Urinary bladder (tissue), 4 donors: ENCODE results near the gene SGMS2. TPM values are rescaled to one million over a fixed set of nuclear protein-coding genes. Genes with fewer than 3 reads are reported as not detected.

Experiments
- DNase-seq: peaks from one replicate; pipeline ENCODE4 v3.0.0-alpha.2; 2015; ENCODE audit errors: extremely low spot score
- H3K27ac ChIP-seq: one replicate; pipeline ENCODE4 v1.5.1; 2013; ENCODE audit warnings: low read depth, mild to moderate bottlenecking, moderate library complexity
- H3K36me3 ChIP-seq: one replicate; pipeline ENCODE4 v1.6.1; 2013; ENCODE audit warnings: mild to moderate bottlenecking, moderate library complexity; ENCODE audit not compliant: insufficient read depth
- H3K4me1 ChIP-seq: one replicate; pipeline ENCODE4 v1.6.1; 2013; ENCODE audit warnings: mild to moderate bottlenecking, moderate library complexity; ENCODE audit not compliant: insufficient read depth
- H3K4me3 ChIP-seq: one replicate; pipeline ENCODE4 v1.5.1; 2013; ENCODE audit warnings: low read depth, low read length
- WGBS: extraction: QIAGEN DNeasy Blood & Tissue Kit; methylation state at CpG from one replicate; pipeline ENCODE4 v1.1.7; 2013; 5-methylcytosine and 5-hydroxymethylcytosine counted together
- polyA plus RNA-seq: library from polyadenylated mRNA; stranded (reverse); fragments of 200-250 nt; gene quantifications from one replicate; pipeline ENCODE4 v1.2.3, GENCODE V29; 2013
- total RNA-seq: library from RNA; depleted of rRNA; stranded (reverse); fragments of >200 nt; gene quantifications from one replicate; pipeline ENCODE4 v1.2.3, GENCODE V29; 2014
- donor health status: healthy with polysubstance abuse.
- donor health status: healthy.

Gene SGMS2
- total and polyA plus RNA-seq, 2 donors = 13.3 to 36.6 TPM

GRCh38 chr4:107863850-107864371 lies 39.2 kb downstream of the SGMS2 start:
- no peaks in the 10 kb centered on the region for H3K4me1 ChIP-seq
- 75% methylated on average over 2 of the region's 2 CpGs for WGBS
- no peak overlapping the region for H3K27ac ChIP-seq
- H3K4me3 ChIP-seq = no peak overlapping the region
- peaks cover 2% of the 10 kb centered on the region for H3K36me3 ChIP-seq
- DNase-seq = no peak

DNA sequence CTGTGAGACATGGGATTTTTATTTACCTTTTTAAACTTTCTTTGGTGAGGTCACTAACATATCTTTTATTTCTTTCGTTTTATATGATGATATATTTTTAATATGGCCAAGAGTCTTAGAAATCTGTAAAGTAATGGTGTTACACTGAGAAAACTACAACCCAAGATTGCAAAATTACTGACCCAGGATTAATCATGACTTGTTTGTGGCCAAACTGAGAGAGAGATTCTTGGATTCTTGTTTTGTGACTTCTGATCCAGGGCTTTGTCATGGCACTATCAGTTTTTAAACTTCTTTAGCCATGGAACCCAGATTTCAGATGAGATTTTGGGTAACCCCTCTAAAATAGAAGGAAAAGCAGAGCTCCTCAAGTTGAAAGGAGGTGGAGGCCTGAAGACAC lies 42.0 kb downstream of the SGMS2 start:
- H3K27ac ChIP-seq = no peak overlapping the region
- no peak overlapping the region for H3K4me3 ChIP-seq
- WGBS = 86% methylated on average over 1 of the region's 1 CpG
- H3K36me3 ChIP-seq = peaks cover 2% of the 10 kb centered on the region
- H3K4me1 ChIP-seq = no peaks in the 10 kb centered on the region
- no peak for DNase-seq

GRCh38 chr4:107870236-107870635 lies 45.5 kb downstream of the SGMS2 start:
- Histone ChIP-seq H3K27ac (no peak overlapping the region), H3K4me3 (no peak overlapping the region), H3K36me3 (no peaks in the 10 kb centered on the region), H3K4me1 (no peaks in the 10 kb centered on the region)
- no peak for DNase-seq
- 84% methylated on average over 6 of the region's 6 CpGs for WGBS

GRCh38 chr4:107870916-107871786 lies 46.4 kb downstream of the SGMS2 start:
- Histone ChIP-seq H3K4me3 (no peak overlapping the region), H3K36me3 (no peaks in the 10 kb centered on the region), H3K27ac (no peak overlapping the region), H3K4me1 (no peaks in the 10 kb centered on the region)
- WGBS = 38% methylated on average over 8 of the region's 8 CpGs
- DNase-seq = no peak

- H3K4me3 ChIP-seq = no peak overlapping the region
- DNase-seq = no peak
- H3K27ac ChIP-seq = no peak overlapping the region
- WGBS = 97% methylated on average over 3 of the region's 3 CpGs
- H3K4me1 ChIP-seq = no peaks in the 10 kb centered on the region
- H3K36me3 ChIP-seq = no peaks in the 10 kb centered on the region
These were observed 49.3 kb downstream of the SGMS2 start for GRCh38 chr4:107874024-107874423.

- WGBS = 84% methylated on average over 1 of the region's 1 CpG
- DNase-seq = no peak
These were observed 51.4 kb downstream of the SGMS2 start for GRCh38 chr4:107876099-107876498.

DNA sequence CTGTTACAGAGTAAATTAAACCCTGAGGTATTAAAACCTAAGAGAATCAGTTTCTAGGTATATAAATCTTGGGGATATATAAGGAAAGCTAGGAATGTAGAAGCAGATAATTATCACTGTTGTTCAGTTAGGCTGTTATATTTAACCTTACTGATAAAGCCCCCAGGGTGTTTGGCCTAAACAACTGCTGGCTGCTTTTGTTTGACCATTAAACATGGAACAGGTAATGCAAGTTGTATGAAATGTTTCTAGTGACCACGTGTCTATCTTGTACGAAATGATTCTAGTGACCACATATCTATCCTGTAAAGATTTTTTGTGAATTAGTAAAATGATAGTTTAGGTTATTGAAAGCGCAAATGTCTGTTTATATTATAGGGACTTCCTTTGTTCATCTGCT lies 52.6 kb downstream of the SGMS2 start:
- 51% methylated on average over 3 of the region's 3 CpGs for WGBS
- H3K36me3 ChIP-seq = no peaks in the 10 kb centered on the region
- no peaks in the 10 kb centered on the region for H3K4me1 ChIP-seq
- no peak for DNase-seq
- no peak overlapping the region for H3K27ac ChIP-seq
- H3K4me3 ChIP-seq = no peak overlapping the region

More at GRCh38 chr4:107876099-107876498, 51.4 kb downstream of the SGMS2 start:
- no peak overlapping the region for H3K27ac ChIP-seq
- H3K4me1 ChIP-seq = no peaks in the 10 kb centered on the region
- no peaks in the 10 kb centered on the region for H3K36me3 ChIP-seq
- no peak overlapping the region for H3K4me3 ChIP-seq

DNA sequence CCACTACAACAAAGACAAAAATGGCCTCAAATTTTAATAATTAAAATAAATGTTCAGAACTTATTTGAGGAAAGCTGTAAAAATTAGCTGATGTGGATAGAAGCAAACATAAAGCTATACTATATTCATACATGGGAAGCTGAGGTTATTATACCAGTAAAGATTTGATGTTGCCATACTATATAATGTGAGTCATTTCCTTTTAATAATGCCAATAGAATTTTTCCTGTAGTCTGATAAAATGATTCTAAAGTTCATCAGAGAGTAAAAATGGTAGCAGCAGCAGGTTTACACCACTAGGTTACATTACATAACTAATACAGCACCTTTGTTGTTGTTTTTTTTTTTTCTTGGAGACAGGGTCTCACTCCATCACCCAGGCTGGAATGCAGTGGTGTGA lies 61.1 kb downstream of the SGMS2 start:
- H3K4me3 ChIP-seq = no peak overlapping the region
- no peak overlapping the region for H3K27ac ChIP-seq
- DNase-seq = no peak
- H3K36me3 ChIP-seq = no peaks in the 10 kb centered on the region
- H3K4me1 ChIP-seq = no peaks in the 10 kb centered on the region

DNA sequence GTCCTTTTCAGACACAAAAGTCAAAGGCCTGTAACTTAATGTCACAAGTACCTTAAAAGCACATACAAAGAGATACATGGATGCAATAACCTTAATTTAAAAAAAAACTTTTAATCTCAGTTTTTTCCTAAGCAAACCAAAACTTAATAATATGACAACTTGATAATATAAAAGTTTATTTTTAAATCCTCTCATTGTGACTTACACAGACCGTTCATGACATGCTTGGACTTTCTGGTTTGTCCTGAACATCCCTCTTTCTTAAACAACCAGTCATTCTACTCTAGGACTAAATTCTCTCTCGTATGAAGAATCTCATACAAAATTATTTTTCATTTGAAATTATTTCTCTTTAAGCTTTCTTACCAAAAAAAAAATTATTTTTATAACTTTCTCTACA lies 63.5 kb downstream of the SGMS2 start:
- Histone ChIP-seq H3K4me1 (no peaks in the 10 kb centered on the region), H3K27ac (no peak overlapping the region), H3K36me3 (no peaks in the 10 kb centered on the region), H3K4me3 (no peak overlapping the region)
- WGBS = 66% methylated on average over 2 of the region's 2 CpGs
- no peak for DNase-seq

GRCh38 chr4:107890779-107891178 lies 66.0 kb downstream of the SGMS2 start:
- Histone ChIP-seq H3K36me3 (peaks cover 2% of the 10 kb centered on the region), H3K4me3 (no peak overlapping the region), H3K4me1 (no peaks in the 10 kb centered on the region), H3K27ac (no peak overlapping the region)
- WGBS = 91% methylated on average over 2 of the region's 2 CpGs
- no peak for DNase-seq

DNA sequence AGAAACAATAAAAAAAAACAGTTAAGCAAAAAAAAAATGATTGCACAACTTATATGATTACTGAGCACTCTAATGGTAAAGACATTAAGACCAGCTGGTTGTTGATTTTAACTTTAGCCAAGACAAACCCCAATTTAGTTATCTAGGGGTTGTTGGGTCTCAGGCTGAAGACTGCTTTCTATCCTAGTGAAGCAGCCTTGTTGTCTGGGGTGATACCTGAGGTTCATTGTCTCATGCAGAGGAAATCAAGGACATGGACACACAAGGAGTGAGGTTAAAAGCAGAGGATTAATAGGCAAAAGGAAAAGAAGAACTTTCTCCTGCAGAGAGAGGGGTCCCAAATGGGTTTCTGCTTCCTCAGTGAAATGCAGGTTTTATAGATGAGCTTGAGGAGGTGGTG lies 66.6 kb downstream of the SGMS2 start:
- H3K4me3 ChIP-seq = no peak overlapping the region
- H3K27ac ChIP-seq = no peak overlapping the region
- no peaks in the 10 kb centered on the region for H3K4me1 ChIP-seq
- no peak for DNase-seq
- H3K36me3 ChIP-seq = peaks cover 2% of the 10 kb centered on the region

DNA sequence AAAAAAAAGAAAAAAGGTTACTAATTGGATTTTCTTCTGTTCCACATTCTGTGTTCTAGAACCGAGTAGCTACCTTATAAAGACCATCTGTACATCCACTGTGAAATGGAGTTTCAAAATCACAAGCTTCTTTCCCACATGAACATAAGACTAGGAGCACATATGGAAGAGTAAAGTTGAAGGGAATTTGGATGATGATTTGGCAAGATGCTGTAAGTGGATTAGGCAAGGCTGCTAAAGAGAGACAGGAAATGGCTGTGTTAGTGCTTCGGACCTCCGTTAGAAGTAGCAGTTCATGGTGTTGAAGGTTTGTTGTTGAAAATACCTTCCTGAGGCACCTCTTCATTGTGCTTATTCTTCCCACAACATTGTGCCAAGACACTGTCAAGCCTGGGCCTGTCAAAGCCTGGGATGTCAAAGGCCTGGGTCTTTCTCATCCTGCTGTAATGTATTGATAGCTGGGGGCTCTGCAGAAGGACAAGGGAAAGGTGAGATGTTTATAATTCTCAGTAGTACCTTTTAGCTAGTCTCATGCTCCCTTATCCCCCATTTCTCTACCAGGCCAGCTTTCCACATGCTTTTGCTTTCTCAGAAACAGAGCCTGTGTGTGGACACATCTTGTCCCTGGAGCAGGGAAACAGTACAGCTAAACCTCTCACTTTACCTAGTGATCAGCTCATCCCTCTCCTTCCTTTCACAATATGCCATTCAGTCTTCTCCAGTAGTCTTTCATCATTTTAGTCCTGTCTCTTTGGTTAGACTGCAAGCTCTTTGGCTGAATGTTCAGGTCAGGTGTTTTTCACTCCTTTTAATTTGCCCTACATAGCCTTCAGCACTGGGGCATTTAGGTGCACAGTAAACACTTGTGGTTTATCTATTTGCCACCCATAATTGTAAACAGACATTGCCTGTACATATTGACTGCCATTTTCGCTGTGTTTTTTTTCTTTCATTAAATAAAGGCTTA lies 68.7 kb downstream of the SGMS2 start:
- DNase-seq = no peak
- Histone ChIP-seq H3K27ac (no peak overlapping the region), H3K36me3 (peaks cover 2% of the 10 kb centered on the region), H3K4me1 (no peaks in the 10 kb centered on the region), H3K4me3 (no peak overlapping the region)
- WGBS = 58% methylated on average over 4 of the region's 4 CpGs

GRCh38 chr4:107894138-107894603 lies 69.4 kb downstream of the SGMS2 start:
- Histone ChIP-seq H3K4me3 (no peak overlapping the region), H3K27ac (no peak overlapping the region), H3K36me3 (peaks cover 2% of the 10 kb centered on the region), H3K4me1 (no peaks in the 10 kb centered on the region)
- DNase-seq = no peak
- 76% methylated on average over 6 of the region's 6 CpGs for WGBS
